ENCODE results near the gene RSRC1. TPM values are rescaled to one million over a fixed set of nuclear protein-coding genes. Genes with fewer than 3 reads are reported as not detected.

RSRC1 gene
- total RNA-seq, 2 experiments from 2014 or later: 76.3 to 78.1 TPM

GRCh38 chr3:158382479-158382878 lies 272.6 kb downstream of the RSRC1 start:
- no TSS peak for BruUV-seq (replicated peaks)
- Histone ChIP-seq H3K4me3 (ENCODE audit: low read depth, low read length, poor library complexity, severe bottlenecking) (no peak overlapping the region), H3K36me3 (ENCODE audit: insufficient read depth, low read length) (no peaks in the 10 kb centered on the region), H3K79me2 (ENCODE audit: insufficient read depth, low read depth, low read length) (no peaks in the 10 kb centered on the region; the same call in 1 of the 2 replicates), H2AFZ (ENCODE audit: low read length) (no peak overlapping the region), H3K27ac (ENCODE audit: low read depth, low read length, poor library complexity, severe bottlenecking) (no peak overlapping the region), H3K9me3 (ENCODE audit: low read length) (no peaks in the 10 kb centered on the region), H3K4me2 (ENCODE audit: low read length) (no peak overlapping the region), H4K20me1 (ENCODE audit: insufficient read depth, low read length) (no peaks in the 10 kb centered on the region), H3K4me1 (ENCODE audit: insufficient read depth, low read length, poor library complexity, severe bottlenecking) (no peaks in the 10 kb centered on the region), H3K9me2 (ENCODE audit: insufficient read depth, low read length) (no peaks in the 10 kb centered on the region)
- ChIA-PET CTCF (ENCODE audit: unreplicated experiment) (no interaction called here), POLR2A (interaction anchor here (1.0 to 2.4 kb wide), 3 partner anchors 9 to 20 kb away, joined by 3 to 12 read pairs (median 4); no protein-coding TSS in a partner anchor)
- no peak for TF ChIP-seq EZH2phosphoT487 (IDR thresholded peaks at IDR 0.05; ENCODE audit: borderline replicate concordance, low read depth, low read length)
- TF ChIP-seq, protein P1, sequence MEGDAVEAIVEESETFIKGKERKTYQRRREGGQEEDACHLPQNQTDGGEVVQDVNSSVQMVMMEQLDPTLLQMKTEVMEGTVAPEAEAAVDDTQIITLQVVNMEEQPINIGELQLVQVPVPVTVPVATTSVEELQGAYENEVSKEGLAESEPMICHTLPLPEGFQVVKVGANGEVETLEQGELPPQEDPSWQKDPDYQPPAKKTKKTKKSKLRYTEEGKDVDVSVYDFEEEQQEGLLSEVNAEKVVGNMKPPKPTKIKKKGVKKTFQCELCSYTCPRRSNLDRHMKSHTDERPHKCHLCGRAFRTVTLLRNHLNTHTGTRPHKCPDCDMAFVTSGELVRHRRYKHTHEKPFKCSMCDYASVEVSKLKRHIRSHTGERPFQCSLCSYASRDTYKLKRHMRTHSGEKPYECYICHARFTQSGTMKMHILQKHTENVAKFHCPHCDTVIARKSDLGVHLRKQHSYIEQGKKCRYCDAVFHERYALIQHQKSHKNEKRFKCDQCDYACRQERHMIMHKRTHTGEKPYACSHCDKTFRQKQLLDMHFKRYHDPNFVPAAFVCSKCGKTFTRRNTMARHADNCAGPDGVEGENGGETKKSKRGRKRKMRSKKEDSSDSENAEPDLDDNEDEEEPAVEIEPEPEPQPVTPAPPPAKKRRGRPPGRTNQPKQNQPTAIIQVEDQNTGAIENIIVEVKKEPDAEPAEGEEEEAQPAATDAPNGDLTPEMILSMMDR (conservative IDR thresholded peaks at IDR 0.05; ENCODE audit: low read length): no peak
- intact Hi-C loops (cut with micrococcal nuclease; ENCODE audit: unreplicated experiment): no loop called here
- DNase-seq (ENCODE audit: low spot score): no peak

DNA sequence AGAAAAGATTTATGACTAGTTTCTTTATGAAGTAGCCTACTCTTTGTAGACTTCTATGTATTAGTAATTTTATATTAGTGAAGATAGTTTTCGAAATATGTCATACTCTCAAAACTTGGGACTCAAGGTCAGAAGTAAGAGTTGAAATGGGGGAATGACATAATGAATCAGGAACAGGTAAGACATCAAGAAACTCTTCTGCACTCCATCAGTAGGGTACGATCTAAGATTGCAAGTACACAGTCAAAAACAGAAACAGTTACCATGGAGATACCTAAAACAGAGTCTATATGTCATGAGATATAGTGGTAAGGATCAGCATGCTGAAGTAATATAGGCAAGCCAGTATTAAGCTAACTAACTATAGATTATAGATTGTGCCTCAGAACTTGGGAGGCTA lies 274.1 kb downstream of the RSRC1 start:
- no TSS peak for BruUV-seq (replicated peaks)
- intact Hi-C loops (cut with micrococcal nuclease; ENCODE audit: unreplicated experiment): no loop called here

GRCh38 chr3:158395421-158395820 lies 285.5 kb downstream of the RSRC1 start:
- Histone ChIP-seq H3K79me2 (ENCODE audit: insufficient read depth, low read depth, low read length) (no peaks in the 10 kb centered on the region), H3K4me2 (ENCODE audit: low read length) (no peak overlapping the region), H3K9me2 (ENCODE audit: insufficient read depth, low read length) (no peaks in the 10 kb centered on the region), H4K20me1 (ENCODE audit: insufficient read depth, low read length) (no peaks in the 10 kb centered on the region), H3K4me1 (ENCODE audit: insufficient read depth, low read length, poor library complexity, severe bottlenecking) (no peaks in the 10 kb centered on the region), H3K9me3 (ENCODE audit: low read length) (no peaks in the 10 kb centered on the region), H3K27ac (ENCODE audit: low read depth, low read length, poor library complexity, severe bottlenecking) (no peak overlapping the region), H2AFZ (ENCODE audit: low read length) (no peak overlapping the region), H3K36me3 (ENCODE audit: insufficient read depth, low read length) (no peaks in the 10 kb centered on the region), H3K4me3 (ENCODE audit: low read depth, low read length, poor library complexity, severe bottlenecking) (no peak overlapping the region)
- BruUV-seq (replicated peaks): no TSS peak
- TF ChIP-seq, protein P1 (conservative IDR thresholded peaks at IDR 0.05; ENCODE audit: low read length): no peak
- no peak for TF ChIP-seq EZH2phosphoT487 (IDR thresholded peaks at IDR 0.05; ENCODE audit: borderline replicate concordance, low read depth, low read length)
- intact Hi-C loops (cut with micrococcal nuclease; ENCODE audit: unreplicated experiment): no loop called here
- no peak for DNase-seq (ENCODE audit: low spot score)
- ChIA-PET POLR2A (interaction anchor here (0.6 to 3.2 kb wide), 2 partner anchors 13 to 952 kb away, joined by 3 to 12 read pairs; no protein-coding TSS in a partner anchor), CTCF (ENCODE audit: unreplicated experiment) (no interaction called here)

More for the DNA sequence above, 274.1 kb downstream of the RSRC1 start:
- Histone ChIP-seq H3K4me1 (ENCODE audit: insufficient read depth, low read length, poor library complexity, severe bottlenecking) (no peaks in the 10 kb centered on the region), H3K79me2 (ENCODE audit: insufficient read depth, low read depth, low read length) (no peaks in the 10 kb centered on the region; the same call in 1 of the 2 replicates), H3K9me3 (ENCODE audit: low read length) (no peaks in the 10 kb centered on the region), H3K4me3 (ENCODE audit: low read depth, low read length, poor library complexity, severe bottlenecking) (no peak overlapping the region), H4K20me1 (ENCODE audit: insufficient read depth, low read length) (no peaks in the 10 kb centered on the region), H3K9me2 (ENCODE audit: insufficient read depth, low read length) (no peaks in the 10 kb centered on the region), H3K4me2 (ENCODE audit: low read length) (no peak overlapping the region), H3K27ac (ENCODE audit: low read depth, low read length, poor library complexity, severe bottlenecking) (no peak overlapping the region), H2AFZ (ENCODE audit: low read length) (no peak overlapping the region), H3K36me3 (ENCODE audit: insufficient read depth, low read length) (no peaks in the 10 kb centered on the region)
- ChIA-PET CTCF (ENCODE audit: unreplicated experiment) (no interaction called here), POLR2A (interaction anchor here (0.8 to 2.4 kb wide), 2 partner anchors 10 to 46 kb away, joined by 3 to 12 read pairs; no protein-coding TSS in a partner anchor)
- TF ChIP-seq EZH2phosphoT487 (IDR thresholded peaks at IDR 0.05; ENCODE audit: borderline replicate concordance, low read depth, low read length): no peak
- TF ChIP-seq, protein P1 (conservative IDR thresholded peaks at IDR 0.05; ENCODE audit: low read length): no peak
- DNase-seq (ENCODE audit: low spot score): no peak
